Measurements from ENCODE around the gene GUCY2C. TPM values are rescaled to one million over a fixed set of nuclear protein-coding genes. Genes with fewer than 3 reads are reported as not detected.
A peak's percentile ranks its signal among the peaks of the same experiment; 100 is the strongest.

The GUCY2C gene
- total RNA-seq, 2 donors from 2014 or later: 75.0 to 82.8 TPM

DNA sequence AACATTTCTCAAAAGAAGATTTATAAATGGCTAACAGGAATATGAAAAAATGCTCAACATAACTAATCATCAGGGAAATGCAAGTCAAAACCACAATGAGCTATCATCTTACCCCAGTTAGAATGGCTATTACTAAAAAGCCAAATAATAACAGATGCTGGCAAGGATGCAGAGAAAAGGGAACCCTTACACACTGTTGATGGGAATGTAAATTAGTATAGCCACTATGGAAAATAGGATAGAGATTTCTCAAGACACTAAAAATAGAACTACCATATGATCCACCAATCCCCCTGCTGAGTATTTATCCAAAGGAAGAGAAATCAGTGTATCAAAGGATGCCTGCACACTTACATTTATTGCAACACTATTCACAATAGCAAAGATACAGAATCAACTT lies 58.3 kb downstream of the GUCY2C start:
- no peak for ATAC-seq

DNA sequence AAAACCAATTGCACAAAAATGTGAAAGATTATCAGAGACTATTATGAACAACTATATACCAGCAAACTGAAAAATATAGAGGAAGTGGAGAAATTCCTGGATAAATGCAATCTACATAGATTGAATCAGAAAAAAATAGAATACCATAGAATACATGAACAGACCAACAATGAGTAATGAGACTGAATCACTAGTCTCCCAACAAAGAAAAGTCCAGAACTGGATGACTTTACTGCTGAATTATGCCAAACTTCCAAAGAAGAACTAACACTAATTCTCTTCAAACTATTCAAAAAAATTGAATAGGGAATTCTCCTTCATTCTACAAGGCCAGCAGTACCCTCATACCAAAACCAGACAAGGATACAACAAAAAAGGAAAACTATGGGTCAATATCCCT lies 60.6 kb downstream of the GUCY2C start:
- intact Hi-C loops (cut with DNase I, micrococcal nuclease): no loop called here
- no peak for ATAC-seq
- no peak for DNase-seq

More for the DNA sequence above, 58.3 kb downstream of the GUCY2C start:
- no peak for DNase-seq
- intact Hi-C loops (cut with DNase I, micrococcal nuclease): no loop called here

DNA sequence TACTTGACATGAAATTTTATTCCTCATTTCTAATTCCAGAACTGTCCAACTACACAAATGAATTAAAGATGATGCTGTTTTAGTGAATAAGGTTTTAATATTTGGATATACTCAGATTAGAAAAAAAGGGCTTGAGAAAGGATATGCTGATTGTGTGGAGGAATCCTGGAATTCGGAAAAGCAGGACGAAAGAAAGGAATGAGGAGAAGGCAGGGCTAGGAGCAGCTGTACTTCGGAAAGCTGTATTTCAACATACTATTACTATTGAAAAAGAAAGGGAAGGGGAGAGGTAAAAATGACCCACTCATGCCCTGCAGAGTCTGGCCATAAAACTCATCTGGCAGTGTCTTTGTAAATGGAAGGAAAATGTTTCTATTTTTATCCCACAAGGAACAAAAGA lies 65.6 kb downstream of the GUCY2C start:
- intact Hi-C loops (cut with DNase I, micrococcal nuclease): no loop called here
- DNase-seq (no peak), ATAC-seq (no peak)

DNA sequence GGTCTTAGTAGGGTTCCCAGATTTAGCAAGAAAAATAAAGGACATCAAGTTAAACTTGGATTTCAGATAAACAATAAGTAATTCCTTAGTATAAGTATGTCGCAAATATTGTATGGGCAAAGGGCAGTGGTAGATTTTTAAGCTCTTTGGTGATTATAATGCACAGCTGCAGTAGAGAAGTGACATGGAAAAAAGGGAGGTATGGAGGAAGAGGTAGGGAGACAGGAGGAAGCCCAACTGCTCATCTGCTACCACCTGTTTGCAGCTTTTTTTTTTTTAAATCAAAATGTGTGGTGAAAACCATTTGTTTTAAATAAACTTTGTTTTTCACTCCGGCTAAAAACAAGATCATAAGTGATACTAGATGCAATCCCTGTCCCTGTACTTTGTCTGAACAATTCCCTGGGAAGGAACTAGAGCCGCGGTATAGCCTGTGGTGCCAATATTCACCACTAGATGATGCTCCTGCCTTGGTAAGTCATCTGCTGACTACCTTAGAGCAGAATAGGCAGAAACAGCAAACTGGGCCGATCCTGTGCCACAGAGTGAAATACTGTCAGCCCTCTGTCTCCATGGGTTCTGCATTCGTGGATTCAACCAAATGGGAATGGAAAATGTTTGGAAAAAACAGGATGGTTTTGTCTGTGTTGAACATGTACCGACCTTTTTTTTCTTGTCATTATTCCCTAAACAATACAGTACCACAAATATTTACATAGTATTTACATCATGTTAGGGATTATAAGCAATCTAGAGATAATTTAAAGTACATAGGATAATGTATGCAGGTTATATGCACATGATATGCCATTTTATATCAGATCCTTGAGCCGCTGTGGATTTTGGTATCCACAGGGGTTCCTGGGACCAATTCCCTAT lies 66.3 kb downstream of the GUCY2C start:
- intact Hi-C loops (cut with DNase I, micrococcal nuclease): no loop called here
- DNase-seq (peak; percentile 69 to 81), ATAC-seq (peak; percentile 96)

DNA sequence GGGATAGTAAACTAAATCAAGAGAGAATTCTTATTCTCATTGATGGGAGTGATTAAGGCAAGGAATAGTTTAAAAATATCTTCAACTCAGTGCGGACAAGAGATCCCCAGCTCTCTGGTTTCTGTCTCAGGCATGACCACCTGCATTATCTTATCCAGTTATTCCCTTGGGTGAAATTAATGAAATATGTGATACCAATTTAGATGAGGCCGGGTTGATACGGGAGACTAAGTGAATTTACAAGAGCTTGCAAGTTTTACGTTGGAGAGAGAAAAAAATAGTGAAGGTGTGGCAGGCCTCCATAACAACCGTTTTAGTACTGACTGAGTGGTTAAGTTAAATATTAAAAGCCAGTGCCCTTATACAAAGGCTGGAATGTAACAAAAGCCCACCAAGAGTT lies 67.6 kb downstream of the GUCY2C start:
- peak; percentile 51 for ATAC-seq
- intact Hi-C loops (cut with DNase I, micrococcal nuclease): no loop called here
- no peak for DNase-seq

DNA sequence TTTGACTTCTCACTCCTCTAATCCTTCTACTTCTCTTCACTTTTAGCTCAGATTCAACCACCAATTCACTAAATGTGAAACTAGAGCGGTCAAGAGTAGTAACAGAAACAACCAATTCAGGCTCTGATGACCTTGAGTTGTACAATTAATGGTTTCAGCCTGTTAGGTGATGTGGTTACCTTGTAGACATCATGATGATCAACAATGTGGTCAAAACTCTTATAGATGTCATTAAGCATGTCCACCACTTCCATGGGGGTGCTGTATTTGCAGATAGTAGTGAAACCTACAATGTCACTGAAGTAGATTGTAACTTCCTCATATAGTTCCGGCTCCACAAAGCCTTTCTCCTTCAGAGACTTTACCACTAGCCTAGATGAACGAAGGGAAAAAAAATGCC lies 74.6 kb downstream of the GUCY2C start:
- intact Hi-C loops (cut with DNase I, micrococcal nuclease): no loop called here
- DNase-seq: no peak
- no peak for ATAC-seq

DNA sequence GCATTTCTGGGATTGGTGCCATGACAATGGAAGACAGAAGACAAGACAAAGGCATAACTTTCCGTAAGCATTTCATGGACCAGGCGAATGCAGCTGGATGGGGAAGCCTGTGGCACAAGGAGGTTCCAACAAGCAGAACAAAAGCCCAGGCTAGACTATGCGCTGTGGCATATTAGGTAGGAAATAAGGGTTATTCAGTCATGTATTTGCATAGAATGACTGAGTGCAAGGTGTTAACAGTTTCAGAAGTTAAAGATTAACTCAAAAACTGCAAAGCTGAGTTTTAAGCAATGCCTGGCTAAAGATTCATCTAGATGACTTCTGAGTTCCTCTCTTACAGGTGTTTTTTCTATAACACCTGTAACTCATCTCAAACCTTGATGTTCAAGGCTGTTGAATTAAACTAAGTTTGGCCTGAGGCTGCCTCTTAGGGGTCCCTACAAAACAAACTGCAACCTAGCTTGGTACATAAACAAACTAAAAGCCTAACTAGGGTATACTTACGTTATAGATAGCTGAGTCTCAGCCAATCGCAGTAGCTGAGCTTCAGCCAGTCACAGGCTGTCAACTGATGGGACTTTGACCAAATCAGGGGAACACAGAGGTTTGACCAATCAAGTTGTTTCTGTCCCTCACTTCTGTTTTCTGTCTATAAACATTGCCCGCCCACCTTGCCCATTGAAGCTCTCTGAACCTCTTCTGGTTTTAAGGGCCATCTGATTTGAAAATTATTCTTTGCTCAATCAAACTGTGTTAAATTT lies 76.5 kb downstream of the GUCY2C start:
- intact Hi-C loops (cut with DNase I, micrococcal nuclease): loop anchor here in 1 of 2 donors (2.0 kb wide), 1 partner anchor 381 kb away; no protein-coding TSS in a partner anchor
- ATAC-seq: peak; percentile 88
- peak in 1 of 2 donors; percentile 57 for DNase-seq

DNA sequence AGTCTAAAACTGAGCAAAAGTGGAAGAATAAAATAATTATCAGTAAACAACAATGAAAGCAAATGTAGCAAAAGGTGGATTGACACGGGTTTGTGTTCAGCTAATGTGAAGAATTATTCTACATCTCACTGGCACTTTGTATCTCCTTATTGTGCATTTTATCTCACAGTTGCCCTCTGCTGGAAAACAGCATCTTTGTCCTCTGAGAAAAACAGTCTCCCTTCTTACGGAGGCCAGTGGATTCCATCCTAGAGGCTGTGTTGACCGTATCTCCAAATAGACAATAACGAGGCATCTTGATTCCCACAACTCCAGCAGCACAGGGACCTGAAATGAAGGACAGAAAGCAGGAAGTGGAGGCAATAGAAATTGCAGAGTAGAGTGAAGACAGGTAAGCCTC lies 77.4 kb downstream of the GUCY2C start:
- intact Hi-C loops (cut with DNase I, micrococcal nuclease): loop anchor here in 1 of 2 donors (2.0 kb wide), 1 partner anchor 380 kb away; no protein-coding TSS in a partner anchor
- ATAC-seq (peak; percentile 26), DNase-seq (no peak)

DNA sequence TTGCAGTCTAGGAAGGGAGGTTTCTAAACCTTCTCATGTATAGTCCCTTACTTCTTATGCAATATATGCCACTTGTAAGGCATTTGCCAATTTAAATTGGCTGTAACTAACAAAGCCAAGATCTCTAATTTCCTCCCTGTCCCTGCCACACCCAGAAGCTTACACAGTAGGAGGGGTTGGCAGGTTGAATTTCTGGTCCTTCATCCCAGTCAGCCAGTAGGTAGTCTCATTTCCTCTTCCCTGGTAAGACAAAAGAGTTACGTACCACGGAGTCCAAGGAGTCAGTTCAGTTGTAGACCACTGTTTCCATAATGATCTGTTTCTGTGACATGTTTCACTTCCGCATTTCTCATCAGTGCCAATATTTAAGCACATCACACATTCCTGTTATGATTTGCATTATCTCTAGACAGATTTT lies 81.7 kb downstream of the GUCY2C start:
- intact Hi-C loops (cut with DNase I, micrococcal nuclease): no loop called here
- DNase-seq: peak in 1 of 2 donors; percentile 35

DNA sequence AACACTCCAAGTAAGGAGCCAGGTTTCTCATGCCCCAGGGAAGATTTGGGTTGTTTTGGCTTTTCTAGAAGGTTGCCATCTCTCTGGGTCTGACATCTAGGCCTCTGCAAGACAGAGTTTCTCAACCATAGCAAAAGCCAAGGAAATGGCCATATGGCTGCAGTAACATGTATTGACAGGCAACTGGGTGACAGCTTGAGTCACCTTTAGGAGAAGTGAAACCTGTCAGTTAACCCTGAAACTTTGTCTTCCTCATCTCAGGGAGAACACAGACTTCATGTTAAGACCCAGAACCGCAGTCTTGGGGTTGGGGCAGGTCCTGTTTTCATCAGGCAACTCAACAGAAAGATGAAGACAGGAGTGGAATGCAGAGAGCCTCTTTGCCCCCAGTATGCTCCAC lies 82.7 kb downstream of the GUCY2C start:
- ATAC-seq: peak; percentile 10
- intact Hi-C loops (cut with DNase I, micrococcal nuclease): no loop called here
- no peak for DNase-seq

More for the DNA sequence above, 81.7 kb downstream of the GUCY2C start:
- ATAC-seq: peak; percentile 56

DNA sequence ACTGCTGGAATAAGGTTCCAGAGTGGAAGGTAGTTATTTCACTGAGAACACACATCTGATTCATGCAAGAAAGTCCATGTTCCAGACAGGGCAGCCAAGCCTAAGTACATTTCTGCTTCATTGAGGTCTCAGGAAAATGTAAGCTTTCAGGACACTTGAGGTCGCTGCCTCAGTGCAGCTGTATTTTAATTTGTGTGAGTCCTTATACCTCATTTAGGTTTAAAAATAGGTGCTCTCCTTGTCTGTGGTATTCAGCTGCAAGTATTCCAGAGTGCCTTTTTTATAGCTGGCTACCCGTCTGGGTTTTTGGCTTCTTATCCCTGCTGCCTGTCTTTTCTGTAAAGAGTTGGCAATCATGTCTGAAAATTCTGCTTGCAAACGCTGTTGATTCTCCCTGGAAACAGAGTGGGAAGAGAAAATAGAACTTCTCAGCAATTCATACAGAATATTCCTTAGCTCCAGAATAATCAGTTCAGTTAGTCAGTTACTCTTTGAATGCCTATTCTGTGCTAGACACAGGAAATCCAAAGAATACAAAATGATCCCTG lies 83.4 kb downstream of the GUCY2C start:
- no peak for DNase-seq
- ATAC-seq: no peak
- intact Hi-C loops (cut with DNase I, micrococcal nuclease): no loop called here

DNA sequence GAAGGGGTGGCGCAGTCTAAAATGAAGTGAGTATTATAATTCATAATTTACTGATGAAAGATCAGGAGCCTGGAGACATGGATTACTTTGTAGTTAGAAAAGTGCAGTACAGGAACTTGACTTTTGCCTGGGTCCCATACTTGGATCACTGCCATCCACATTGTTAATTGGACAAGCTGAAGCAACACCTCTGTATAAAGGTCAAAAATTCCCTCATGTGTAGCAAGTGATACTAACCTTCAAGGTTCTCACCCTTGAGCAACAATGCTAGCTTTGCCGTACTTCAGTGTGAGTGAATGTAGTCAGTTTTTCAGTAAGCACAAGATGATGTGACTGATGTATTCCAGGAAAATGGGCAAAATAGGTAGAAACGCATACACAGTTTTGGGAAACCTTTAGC lies 84.1 kb downstream of the GUCY2C start:
- ATAC-seq: peak; percentile 74
- no peak for DNase-seq
- intact Hi-C loops (cut with DNase I, micrococcal nuclease): no loop called here

DNA sequence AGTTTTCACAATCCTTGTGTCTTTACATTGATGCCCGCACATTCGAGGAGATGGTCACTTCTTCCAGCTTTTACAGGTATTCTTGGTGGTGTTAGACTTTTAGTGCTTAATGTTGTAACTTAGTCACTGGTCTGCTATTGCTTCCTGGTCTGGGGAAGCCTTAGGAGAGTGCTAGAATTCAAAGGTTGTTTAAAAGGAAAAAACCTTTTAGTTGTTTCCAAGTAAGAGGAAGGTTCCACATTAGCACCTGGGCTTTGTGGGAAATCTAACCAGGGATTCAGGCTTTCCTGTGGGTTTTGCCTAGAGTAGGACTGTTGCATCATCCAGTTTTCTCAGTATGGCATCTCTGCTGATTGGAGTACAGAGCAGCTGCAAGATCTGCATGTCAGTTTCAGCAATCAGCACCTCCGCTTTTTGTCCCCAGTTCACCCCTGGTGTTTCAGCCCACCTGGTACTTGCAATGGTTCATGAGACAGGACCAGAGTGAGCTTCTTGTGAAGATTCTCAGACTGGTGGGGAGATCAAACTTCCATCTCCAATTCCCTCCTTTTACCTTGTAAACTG lies 84.7 kb downstream of the GUCY2C start:
- DNase-seq (no peak), ATAC-seq (peak; percentile 79)
- intact Hi-C loops (cut with DNase I, micrococcal nuclease): no loop called here

DNA sequence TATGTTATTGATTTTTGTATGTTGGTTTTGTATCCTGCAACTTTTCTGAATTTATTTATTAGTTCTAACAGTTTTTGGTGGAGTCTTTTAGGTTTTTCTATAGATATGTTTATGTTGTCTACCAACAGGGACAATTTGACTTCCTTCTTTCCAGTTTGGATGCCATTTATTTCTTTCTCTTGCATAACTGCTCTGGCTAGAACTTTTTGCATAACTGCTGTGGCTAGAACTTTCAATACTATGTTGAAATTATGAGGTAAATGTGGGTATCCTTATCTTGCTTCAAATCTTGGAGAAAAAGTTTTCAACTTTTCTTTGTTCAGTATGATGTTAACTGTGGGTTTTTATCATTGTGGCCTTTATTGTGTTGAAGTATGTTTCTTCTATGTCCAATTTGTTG lies 88.8 kb downstream of the GUCY2C start:
- no peak for DNase-seq
- no peak for ATAC-seq
- intact Hi-C loops (cut with DNase I, micrococcal nuclease): no loop called here

DNA sequence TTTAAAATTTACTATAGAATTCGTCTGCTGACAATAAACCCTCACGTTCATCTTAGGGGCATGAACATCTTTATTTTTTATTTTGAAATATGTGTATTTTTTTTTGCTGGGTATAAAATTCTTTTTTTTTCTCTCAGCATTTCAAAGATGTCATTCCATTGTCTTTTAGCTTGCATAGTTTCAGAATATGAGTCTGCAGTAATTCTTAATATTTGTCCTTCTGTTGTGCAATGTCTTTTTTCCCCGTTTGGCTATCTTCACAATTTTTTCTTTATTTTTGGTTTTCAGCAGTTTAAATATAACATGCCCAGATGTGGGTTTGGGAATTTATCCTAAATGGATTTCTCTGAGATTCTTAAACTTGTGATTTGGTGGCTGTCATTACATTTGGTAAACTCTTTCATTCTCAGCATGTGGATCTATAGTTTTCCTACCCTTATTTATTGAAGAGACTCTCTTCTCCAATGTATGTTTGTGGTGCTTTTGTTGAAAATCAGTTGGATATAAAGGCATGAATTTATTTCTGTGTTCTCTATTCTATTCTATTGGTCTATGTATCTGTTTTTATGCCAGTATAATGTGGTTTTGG lies 90.9 kb downstream of the GUCY2C start:
- intact Hi-C loops (cut with DNase I, micrococcal nuclease): no loop called here
- ATAC-seq: no peak
- DNase-seq: no peak

DNA sequence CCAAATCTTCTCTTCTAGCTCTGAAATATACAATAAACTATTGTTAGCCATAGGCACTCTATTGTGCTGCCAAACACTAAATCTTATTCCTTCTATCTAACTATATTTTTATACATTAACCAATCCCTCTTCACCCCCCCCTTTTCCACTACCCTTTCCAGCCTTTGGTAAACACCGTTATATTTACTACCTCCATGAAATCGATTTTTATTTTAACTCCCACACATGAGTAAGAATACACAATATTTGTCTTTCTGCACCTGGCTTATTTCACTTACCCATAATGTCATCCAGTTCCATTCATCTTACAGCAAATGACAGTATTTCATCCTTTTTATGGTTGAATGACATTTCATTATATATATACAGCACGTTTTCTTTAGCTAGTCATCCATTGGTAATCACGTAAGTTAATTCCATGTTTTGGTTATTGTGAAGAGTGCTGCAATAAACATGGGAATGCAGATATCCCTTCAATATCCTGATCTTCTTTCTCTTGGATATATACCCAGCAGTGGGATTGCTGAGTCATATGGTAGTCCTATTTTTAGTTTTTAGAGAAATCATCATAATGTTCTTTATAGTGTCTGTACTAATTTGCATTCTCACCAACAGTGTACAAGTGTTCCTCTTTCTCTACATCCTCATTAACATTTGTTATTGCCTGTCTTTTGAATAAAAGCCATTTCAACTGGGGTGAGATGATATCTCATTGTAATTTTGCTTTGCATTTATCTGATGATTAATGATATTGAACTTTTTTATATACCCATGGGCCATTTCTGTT lies 94.5 kb downstream of the GUCY2C start:
- DNase-seq (no peak), ATAC-seq (peak; percentile 79)
- intact Hi-C loops (cut with DNase I, micrococcal nuclease): no loop called here

DNA sequence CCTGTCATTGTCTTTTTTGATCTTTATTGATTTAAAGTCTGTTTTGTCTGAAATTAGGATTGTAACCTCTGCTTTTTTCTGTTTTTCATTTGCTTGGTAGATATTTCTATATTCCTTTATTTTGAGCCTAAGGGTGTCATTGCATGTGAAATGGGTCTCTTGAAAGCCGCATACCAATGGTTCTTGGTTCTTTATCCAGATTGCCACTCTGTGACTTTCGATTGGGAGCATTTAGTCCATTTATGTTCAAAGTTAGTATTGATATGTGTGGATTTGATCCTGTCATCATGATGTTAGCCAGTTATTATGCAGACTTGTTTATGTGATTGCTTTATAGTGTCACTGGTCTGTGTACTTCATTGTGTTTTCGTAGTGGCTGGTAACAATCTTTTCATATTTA lies 98.9 kb downstream of the GUCY2C start:
- ATAC-seq (no peak), DNase-seq (no peak)
- intact Hi-C loops (cut with DNase I, micrococcal nuclease): no loop called here

DNA sequence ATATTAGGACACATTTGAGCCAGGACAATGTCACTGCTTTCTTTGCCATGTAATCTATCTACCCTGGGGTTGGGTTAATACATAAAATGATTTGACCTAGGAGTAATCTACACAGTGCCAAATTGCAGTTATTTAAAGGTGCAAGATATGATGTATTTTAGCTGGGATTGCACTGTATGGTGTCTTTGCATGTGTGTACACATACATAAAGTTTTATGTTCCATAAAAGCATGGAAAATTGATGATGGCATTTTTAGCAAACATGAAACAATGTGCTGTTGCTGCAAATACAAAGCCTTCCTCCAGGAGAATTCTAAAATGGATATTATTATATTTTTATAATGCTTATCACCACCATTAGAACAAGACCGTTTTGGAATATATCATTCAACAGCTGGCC lies 104.7 kb downstream of the GUCY2C start:
- intact Hi-C loops (cut with DNase I, micrococcal nuclease): no loop called here
- no peak for DNase-seq
- ATAC-seq: peak; percentile 58

Data from left colon (tissue), 2 donors.